Bronchial epithelial cell (primary cell): ENCODE data around the gene TRPV3. TPM values are rescaled to one million over a fixed set of nuclear protein-coding genes. Genes with fewer than 3 reads are reported as not detected.

ENCODE experiments used
- DNase-seq: peaks from one replicate; pipeline ENCODE4 v3.0.0-alpha.2; 2010; ENCODE audit warnings: low read depth
- FAIRE-seq: peaks from 2 replicates; lab custom pipeline; 2011; peaks lifted over from hg19 to GRCh38; lab: Jason Lieb, UNC
- H3K27me3 ChIP-seq: 2 replicates; pipeline ENCODE4 v1.5.1; 2011; ENCODE audit warnings: low read length; ENCODE audit not compliant: control insufficient read depth, insufficient read depth
- H3K36me3 ChIP-seq: 2 replicates; pipeline ENCODE4 v1.5.1; 2011; ENCODE audit warnings: low read length; ENCODE audit not compliant: control insufficient read depth, insufficient read depth
- H3K4me3 ChIP-seq: 2 replicates; pipeline ENCODE4 v1.5.1; 2011; ENCODE audit warnings: mild to moderate bottlenecking, low read depth, low read length, control low read depth
- CTCF ChIP-seq: IDR thresholded peaks from 2 replicates; pipeline ENCODE4 v1.5.1; 2011; ENCODE audit warnings: mild to moderate bottlenecking, moderate library complexity, low read length, control low read depth, inconsistent platforms; ENCODE audit not compliant: insufficient read depth, severe bottlenecking
- total RNA-seq: library from RNA; depleted of rRNA; stranded (reverse); fragments of >200 nt; gene quantifications from 2 replicates; pipeline ENCODE4 v1.2.1, GENCODE V29; 2014

TRPV3 gene
- total RNA-seq, 1 donor from 2014 or later, result 0.79 TPM

GRCh38 chr17:3528880-3529511 is 28.6 kb downstream of the TRPV3 start:
- no peak for TF ChIP-seq CTCF
- Histone ChIP-seq H3K27me3 (no peaks in the 10 kb centered on the region), H3K36me3 (no peaks in the 10 kb centered on the region), H3K4me3 (no peak overlapping the region)
- FAIRE-seq (no peak), DNase-seq (peak; percentile 36)

GRCh38 chr17:3528403-3528851 is 29.2 kb downstream of the TRPV3 start:
- Histone ChIP-seq H3K4me3 (no peak overlapping the region), H3K27me3 (no peaks in the 10 kb centered on the region), H3K36me3 (no peaks in the 10 kb centered on the region)
- no peak for DNase-seq
- no peak for FAIRE-seq
- TF ChIP-seq CTCF, result no peak

- H3K36me3 ChIP-seq, result no peaks in the 10 kb centered on the region
- no peaks in the 10 kb centered on the region for H3K27me3 ChIP-seq
- no peak overlapping the region for H3K4me3 ChIP-seq
- DNase-seq (no peak), FAIRE-seq (no peak)
- TF ChIP-seq CTCF, result no peak
Measured at GRCh38 chr17:3527896-3528295, 29.7 kb downstream of the TRPV3 start.

- FAIRE-seq, result peak; percentile 58
Measured at GRCh38 chr17:3527468-3527867, 30.1 kb downstream of the TRPV3 start.

GRCh38 chr17:3526971-3527370 is 30.6 kb downstream of the TRPV3 start:
- H3K4me3 ChIP-seq, result no peak overlapping the region
- no peaks in the 10 kb centered on the region for H3K36me3 ChIP-seq
- TF ChIP-seq CTCF, result no peak
- FAIRE-seq (peak; percentile 28), DNase-seq (no peak)
- no peaks in the 10 kb centered on the region for H3K27me3 ChIP-seq

More at GRCh38 chr17:3527468-3527867, 30.1 kb downstream of the TRPV3 start:
- no peaks in the 10 kb centered on the region for H3K36me3 ChIP-seq
- no peak for TF ChIP-seq CTCF
- no peak overlapping the region for H3K4me3 ChIP-seq
- no peak for DNase-seq
- no peaks in the 10 kb centered on the region for H3K27me3 ChIP-seq

- Histone ChIP-seq H3K27me3 (no peaks in the 10 kb centered on the region), H3K36me3 (no peaks in the 10 kb centered on the region), H3K4me3 (no peak overlapping the region)
- no peak for TF ChIP-seq CTCF
- DNase-seq, result no peak
- FAIRE-seq, result no peak
Measured at GRCh38 chr17:3526491-3526890, 31.1 kb downstream of the TRPV3 start.
